Esophagus squamous epithelium (tissue), 5 donors: ENCODE data around the gene ALDH3A2. TPM values are rescaled to one million over a fixed set of nuclear protein-coding genes. Genes with fewer than 3 reads are reported as not detected.

Experiments
- DNase-seq: peaks from one replicate; lab custom pipeline; 2025; lab: John Stamatoyannopoulos, UW
- H3K27ac ChIP-seq, 4 donors: fragments of 200-600 bp; sonication (generic); one replicate each; pipeline ENCODE4 v1.5.1; 2016 to 2019; ENCODE audit warnings: mild to moderate bottlenecking in 1 of 4
- H3K27me3 ChIP-seq, 4 donors: fragments of 200-600 bp; sonication (generic); 1 replicate in 3 of 4; 2 replicates in 1 of 4; pipeline versions ENCODE4 v1.5.1 to v1.6.0; 2017 to 2021; ENCODE audit warnings: antibody characterized with exemption in 1 of 4
- H3K36me3 ChIP-seq, 3 donors: fragments of 200-600 bp; sonication (generic); one replicate each; pipeline ENCODE4 v1.5.1; 2016 to 2019
- H3K4me1 ChIP-seq, 3 donors: fragments of 200-600 bp; sonication (generic); one replicate each; pipeline ENCODE4 v1.5.1; 2017 to 2019
- H3K4me3 ChIP-seq, 4 donors: fragments of 200-600 bp; sonication (generic); 1 replicate in 3 of 4; 2 replicates in 1 of 4; pipeline ENCODE4 v1.5.1; 2016 to 2019; ENCODE audit warnings: mild to moderate bottlenecking in 2 of 4, moderate library complexity in 1 of 4
- H3K9me3 ChIP-seq, 3 donors: fragments of 200-600 bp; sonication (generic); one replicate each; pipeline ENCODE4 v1.5.1; 2016 to 2019
- POLR2A ChIP-seq, 4 donors: fragments of 450-650 bp; IDR thresholded peaks; one replicate each; pipeline ENCODE4 v1.6.1; 2017; ENCODE audit warnings: antibody characterized with exemption in 4 of 4, mild to moderate bottlenecking in 4 of 4, moderate library complexity in 3 of 4
- WGBS, 2 donors: methylation state at CpG; one replicate each; pipeline ENCODE4 v1.1.5; 2018; 5-methylcytosine and 5-hydroxymethylcytosine counted together
- intact Hi-C: fragments of 100-400 bp; cut with DNase I; formaldehyde crosslinking; loops from one replicate; pipeline ENCODE4 v1.15.0; 2022
- total RNA-seq, 4 donors: library from RNA; depleted of rRNA; stranded (reverse); fragments of >200 nt; gene quantifications; one replicate each; pipeline ENCODE4 v1.1.0, GENCODE V29; 2016
- TF ChIP-seq, protein P1 (sequence below), 6 experiments: fragments of 450-650 bp in 4 of 6; fragments of 200-600 bp in 2 of 6; sonication (generic) in 2 of 6; IDR thresholded peaks; one replicate each; pipeline ENCODE4 v1.5.1; 2016 to 2019; ENCODE audit warnings: antibody characterized with exemption in 6 of 6, mild to moderate bottlenecking in 4 of 6, moderate library complexity in 4 of 6
- donor health status: DM: yes; HTN: yes; CAD: no.

Gene ALDH3A2
- total RNA-seq, 4 donors from 2014 or later, result 169 to 351 (median 305) TPM

DNA sequence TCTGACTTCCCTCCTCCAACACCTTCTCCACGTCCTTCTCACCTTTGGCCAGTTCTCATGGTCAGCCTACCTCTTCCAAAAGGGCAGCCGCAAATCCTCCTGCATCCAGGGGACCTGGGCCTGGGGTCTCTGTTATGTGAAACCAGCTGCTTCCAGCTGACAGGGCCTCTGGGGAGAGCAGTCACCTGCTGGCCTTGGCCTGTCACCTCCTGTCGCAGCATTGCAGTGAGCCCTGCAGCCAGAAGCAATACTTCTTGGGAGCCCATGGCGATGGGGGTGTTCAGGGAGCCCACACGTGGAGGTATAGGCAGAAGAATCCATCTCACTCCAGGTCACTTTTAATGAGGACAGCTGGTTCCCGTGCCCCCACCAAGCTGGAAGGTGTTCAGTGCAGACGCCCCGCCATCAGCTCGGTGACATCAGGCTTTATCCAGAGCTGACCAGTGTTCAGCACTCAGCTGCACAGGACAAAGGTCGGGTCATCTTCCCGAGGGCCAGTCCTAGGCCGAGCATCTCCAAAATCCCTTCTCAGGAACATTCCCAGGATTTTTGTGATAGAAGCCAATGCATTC lies 69.6 kb downstream of the ALDH3A2 start:
- Histone ChIP-seq H3K36me3 (no peaks in the 10 kb centered on the region), H3K9me3 (no peaks in the 10 kb centered on the region), H3K4me3 (no peak overlapping the region), H3K27me3 (no peaks in the 10 kb centered on the region), H3K27ac (peak overlapping the region; percentile 54 to 82 (median 62)), H3K4me1 (peaks cover 18 to 73% (median 41%) of the 10 kb centered on the region in 3 donors)
- 52 to 63% methylated on average over 4 to 8 of the region's 12 CpGs for WGBS, 2 donors
- TF ChIP-seq, protein P1, sequence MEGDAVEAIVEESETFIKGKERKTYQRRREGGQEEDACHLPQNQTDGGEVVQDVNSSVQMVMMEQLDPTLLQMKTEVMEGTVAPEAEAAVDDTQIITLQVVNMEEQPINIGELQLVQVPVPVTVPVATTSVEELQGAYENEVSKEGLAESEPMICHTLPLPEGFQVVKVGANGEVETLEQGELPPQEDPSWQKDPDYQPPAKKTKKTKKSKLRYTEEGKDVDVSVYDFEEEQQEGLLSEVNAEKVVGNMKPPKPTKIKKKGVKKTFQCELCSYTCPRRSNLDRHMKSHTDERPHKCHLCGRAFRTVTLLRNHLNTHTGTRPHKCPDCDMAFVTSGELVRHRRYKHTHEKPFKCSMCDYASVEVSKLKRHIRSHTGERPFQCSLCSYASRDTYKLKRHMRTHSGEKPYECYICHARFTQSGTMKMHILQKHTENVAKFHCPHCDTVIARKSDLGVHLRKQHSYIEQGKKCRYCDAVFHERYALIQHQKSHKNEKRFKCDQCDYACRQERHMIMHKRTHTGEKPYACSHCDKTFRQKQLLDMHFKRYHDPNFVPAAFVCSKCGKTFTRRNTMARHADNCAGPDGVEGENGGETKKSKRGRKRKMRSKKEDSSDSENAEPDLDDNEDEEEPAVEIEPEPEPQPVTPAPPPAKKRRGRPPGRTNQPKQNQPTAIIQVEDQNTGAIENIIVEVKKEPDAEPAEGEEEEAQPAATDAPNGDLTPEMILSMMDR (IDR thresholded peaks at IDR 0.05), result no peak
- TF ChIP-seq POLR2A (IDR thresholded peaks at IDR 0.05), result no peak
- intact Hi-C loops, result no loop called here
- no peak for DNase-seq

DNA sequence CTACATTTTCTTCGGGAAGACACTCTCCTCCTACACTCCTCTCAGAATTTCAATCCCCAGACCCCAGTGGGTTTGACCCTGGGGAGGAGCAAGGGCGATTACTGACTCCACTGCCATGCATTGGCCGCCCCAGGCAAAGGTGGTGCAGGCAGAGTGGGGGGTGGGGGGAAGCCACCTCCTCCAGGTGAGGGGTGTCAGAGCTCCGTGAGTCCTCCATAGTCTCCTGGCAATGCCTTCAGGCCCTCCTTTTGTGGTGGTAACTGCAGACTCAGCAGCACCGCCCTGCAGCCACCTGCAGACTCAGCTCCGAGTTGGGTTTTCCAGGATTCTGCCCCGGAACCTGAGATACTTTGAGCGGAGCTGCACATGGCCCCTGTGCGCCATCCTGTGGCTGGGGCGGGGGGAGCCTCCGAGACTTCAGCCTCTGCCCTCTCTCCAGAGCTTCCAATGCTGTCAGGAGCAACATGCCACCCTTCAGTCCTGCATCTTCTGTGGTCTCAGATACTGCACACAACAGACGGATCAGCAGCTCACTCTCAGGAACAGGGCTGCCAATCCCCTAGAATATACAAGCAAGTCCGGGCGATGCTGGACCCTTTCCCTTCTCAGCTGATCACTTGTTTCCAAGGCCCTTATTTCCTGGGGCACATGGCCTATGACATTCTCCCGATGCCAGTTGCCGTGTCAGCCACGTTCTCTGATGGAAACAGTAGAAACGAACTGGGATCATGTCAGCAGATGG lies 70.2 kb downstream of the ALDH3A2 start:
- no peak overlapping the region for H3K4me3 ChIP-seq
- DNase-seq, result no peak
- H3K4me1 ChIP-seq, result peaks cover 18 to 80% (median 43%) of the 10 kb centered on the region in 3 donors

DNA sequence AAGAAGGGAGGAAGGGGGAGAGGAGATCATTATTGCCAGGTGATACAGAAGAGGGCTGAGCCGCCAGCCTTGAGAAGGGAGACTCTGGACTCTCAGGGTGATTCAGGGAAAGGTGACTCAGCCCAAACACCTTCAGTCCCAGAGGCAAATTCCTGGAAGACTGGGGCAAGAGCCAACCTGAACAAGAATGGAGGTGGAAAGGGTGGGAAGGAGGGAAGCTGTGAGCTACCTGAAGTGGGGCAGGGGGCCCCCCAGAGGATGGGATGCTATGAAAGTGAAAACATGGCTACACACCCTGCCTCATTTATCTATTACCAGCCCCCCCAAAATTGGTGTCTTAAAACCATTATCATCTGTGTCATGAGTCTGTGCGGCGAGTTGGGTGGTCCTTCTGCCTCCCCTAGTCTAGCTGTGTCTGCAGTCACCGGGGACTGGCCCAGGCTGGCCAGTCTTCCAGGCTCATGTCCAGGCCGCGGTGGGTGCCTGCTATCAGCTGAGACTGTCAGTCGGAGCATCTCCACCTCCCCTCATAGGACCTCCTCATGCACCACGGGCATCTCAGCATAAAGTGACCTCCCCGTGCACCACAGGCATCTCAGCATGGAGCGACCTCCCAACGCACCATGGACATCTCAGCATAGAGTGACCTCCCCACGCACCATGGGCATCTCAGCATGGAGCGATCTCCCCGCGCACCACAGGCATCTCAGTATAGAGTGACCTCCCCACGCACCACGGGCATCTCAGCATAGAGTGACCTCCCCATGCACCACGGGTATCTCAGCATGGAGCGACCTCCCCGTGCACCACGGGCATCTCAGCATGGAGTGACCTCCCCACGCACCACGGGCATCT lies 71.0 kb downstream of the ALDH3A2 start:
- H3K9me3 ChIP-seq, result no peaks in the 10 kb centered on the region
- H3K36me3 ChIP-seq, result no peaks in the 10 kb centered on the region
- peak overlapping the region; percentile 38 to 82 (median 58) for H3K27ac ChIP-seq
- DNase-seq, result no peak
- intact Hi-C loops, result no loop called here
- 84 to 87% methylated on average over 13 to 14 of the region's 23 CpGs for WGBS, 2 donors
- TF ChIP-seq POLR2A (IDR thresholded peaks at IDR 0.05), result no peak
- TF ChIP-seq, protein P1 (IDR thresholded peaks at IDR 0.05), result no peak
- H3K27me3 ChIP-seq, result no peaks in the 10 kb centered on the region
- H3K4me3 ChIP-seq, result no peak overlapping the region
- peaks cover 23 to 85% (median 51%) of the 10 kb centered on the region in 3 donors for H3K4me1 ChIP-seq

More for the DNA sequence above, 70.2 kb downstream of the ALDH3A2 start:
- H3K9me3 ChIP-seq, result no peaks in the 10 kb centered on the region
- TF ChIP-seq POLR2A (IDR thresholded peaks at IDR 0.05), result no peak
- TF ChIP-seq, protein P1 (IDR thresholded peaks at IDR 0.05), result peak in 5 of 6 experiments; percentile 22 to 70 (median 58)
- 49 to 62% methylated on average over 6 to 9 of the region's 18 CpGs for WGBS, 2 donors
- intact Hi-C loops, result no loop called here
- peak overlapping the region; percentile 38 to 82 (median 58) for H3K27ac ChIP-seq
- no peaks in the 10 kb centered on the region for H3K36me3 ChIP-seq
- no peaks in the 10 kb centered on the region for H3K27me3 ChIP-seq

DNA sequence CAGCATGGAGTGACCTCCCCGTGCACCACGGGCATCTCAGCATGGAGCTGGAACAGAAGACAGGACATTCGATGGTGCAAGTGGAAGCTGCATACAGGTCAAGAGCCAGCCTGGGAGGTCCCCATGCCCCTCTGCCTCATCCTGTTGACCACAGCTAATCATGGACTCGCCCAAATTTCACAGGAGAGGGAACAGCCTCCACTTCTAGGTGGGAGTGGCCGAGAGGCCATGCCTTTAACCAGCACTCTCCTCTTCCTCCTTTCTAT lies 71.6 kb downstream of the ALDH3A2 start:
- H3K9me3 ChIP-seq, result no peaks in the 10 kb centered on the region
- H3K27ac ChIP-seq, result peak overlapping the region in 3 of 4 donors; percentile 32 to 67 (median 55)
- peaks cover 29 to 87% (median 56%) of the 10 kb centered on the region in 3 donors for H3K4me1 ChIP-seq
- no peaks in the 10 kb centered on the region for H3K27me3 ChIP-seq
- DNase-seq, result no peak
- intact Hi-C loops, result no loop called here
- TF ChIP-seq, protein P1 (IDR thresholded peaks at IDR 0.05), result no peak
- TF ChIP-seq POLR2A (IDR thresholded peaks at IDR 0.05), result no peak
- no peak overlapping the region for H3K4me3 ChIP-seq
- 61 to 66% methylated on average over 4 to 5 of the region's 5 CpGs for WGBS, 2 donors
- H3K36me3 ChIP-seq, result no peaks in the 10 kb centered on the region
